GM21367 (cell line): Measurements from ENCODE around the gene SPANXA2.
"Not testable (repeated sequence)": the region's sequence is repeated elsewhere in the genome, so short reads cannot be mapped to it uniquely, and the experiment has no call there.

Experiments
- ATAC-seq: cut with Tn5 transposase; IDR thresholded peaks from one replicate; pipeline ENCODE4 v1.9.1; 2021; ENCODE audit not compliant: unreplicated experiment

The SPANXA2 gene

GRCh38 chrX:141589408-141589807, at the start of gene SPANXA2:
Gene SPANXA2, plus strand, starts transcription at chrX:141589708. Its CDS starts 60 bp downstream, at chrX:141589768.
- ATAC-seq: not testable (repeated sequence)

DNA sequence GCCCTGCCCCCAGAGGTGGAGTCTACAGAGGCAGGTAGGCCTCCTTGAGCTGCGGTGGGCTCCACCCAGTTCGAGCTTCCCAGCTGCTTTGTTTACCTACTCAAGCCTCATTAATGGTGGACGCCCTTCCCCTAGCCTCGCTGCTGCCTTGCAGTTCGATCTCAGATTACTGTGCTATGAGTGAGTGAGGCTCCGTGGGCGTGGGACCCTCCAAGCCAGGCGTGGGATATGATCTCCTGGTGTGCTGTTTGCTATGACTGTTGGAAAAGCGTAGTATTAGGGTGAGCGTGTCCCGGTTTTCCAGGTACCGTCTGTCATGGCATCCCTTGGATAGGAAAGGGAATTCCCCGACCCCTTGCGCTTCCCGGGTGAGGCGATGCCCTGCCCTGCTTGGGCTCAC, 47.0 kb upstream of the SPANXA2 start:
- not testable (repeated sequence) for ATAC-seq

DNA sequence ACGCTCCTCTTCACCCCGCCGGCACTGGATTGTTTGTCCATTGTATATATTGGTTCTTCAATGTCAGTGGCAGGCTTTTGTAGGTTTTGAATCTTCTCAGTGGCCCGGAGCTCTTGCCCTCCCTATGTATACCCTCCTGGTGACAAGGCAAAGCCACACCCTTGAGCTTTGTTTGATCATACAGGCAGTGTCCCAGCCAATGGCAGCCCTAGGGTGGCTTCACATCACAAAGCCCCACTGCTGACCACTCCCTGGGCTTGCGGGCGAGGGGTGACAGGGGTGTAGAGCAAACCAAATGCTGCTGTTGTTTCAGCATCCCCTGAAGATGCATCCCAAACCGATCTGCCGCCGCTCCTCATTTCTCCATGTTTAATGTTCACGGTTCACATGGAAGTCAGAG, 4.9 kb upstream of the SPANXA2 start, which contains the start of gene SPANXA1:
TSS of gene SPANXA1 (minus strand) at position 101 of the 400 bp plus-strand sequence. CDS start at position 41, 60 bp downstream.
- not testable (repeated sequence) for ATAC-seq

DNA sequence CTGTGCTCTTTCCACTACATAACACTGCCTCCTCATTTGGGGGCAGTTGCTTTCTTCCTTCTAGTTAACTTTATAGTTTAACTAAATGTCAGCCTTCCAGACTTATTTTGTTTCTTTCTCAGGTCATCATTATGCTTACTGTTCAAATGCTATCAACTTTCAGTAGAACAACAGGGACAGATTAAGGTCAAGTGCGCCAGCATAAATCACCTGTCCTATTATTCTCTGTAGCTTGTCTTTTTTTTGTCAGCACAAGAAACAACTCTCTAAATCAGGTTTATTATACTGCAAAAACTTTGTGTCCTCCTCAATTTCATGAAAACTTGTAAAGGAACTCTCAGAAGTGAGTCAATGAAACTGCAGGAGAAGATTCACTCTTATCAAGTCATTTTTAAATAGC, 19.6 kb downstream of the SPANXA2 start:
- ATAC-seq: no peak

DNA sequence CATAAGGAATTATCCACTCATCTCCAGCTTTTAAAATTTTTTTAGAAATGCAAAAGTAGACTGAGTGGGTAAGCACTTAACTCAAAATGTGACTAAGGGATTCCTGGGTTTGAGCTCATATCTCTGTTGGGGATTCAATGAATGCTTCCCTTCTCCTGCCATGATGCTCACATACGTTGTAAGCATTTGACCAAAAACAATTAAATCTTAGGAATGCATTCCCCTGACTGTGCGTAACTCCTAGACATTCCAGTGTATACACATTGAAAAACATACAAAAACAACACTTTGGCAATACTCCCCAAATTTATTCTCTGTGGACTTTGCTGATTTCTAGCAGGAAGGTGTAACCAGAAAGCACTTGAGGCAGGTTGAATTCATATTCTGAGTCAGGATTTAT, 29.8 kb downstream of the SPANXA2 start:
- ATAC-seq: no peak

DNA sequence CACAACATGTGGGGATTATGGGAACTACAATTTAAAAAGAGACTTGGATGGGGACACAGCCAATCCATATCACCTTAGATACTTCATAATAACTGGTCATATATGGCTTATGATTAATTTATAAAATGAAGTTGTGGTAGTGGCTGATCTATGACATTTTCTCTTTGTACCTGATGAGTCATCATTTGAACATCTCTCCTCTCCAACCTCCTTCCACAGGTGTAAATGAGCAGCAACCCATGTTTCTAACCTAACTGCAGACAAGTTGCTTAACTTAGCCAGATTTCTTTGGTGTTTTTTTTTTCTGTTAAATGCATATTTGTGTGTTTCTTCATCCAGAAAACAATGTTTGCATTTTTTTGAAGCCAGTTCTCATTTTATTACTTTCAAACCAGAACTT, 42.6 kb downstream of the SPANXA2 start:
- no peak for ATAC-seq

GRCh38 chrX:141638550-141638949, 49.0 kb downstream of the SPANXA2 start:
- no peak for ATAC-seq
